Mammary epithelial cell (primary cell): ENCODE results near the gene SEC24D.

Source experiments
- CTCF ChIP-seq, 2 donors: IDR thresholded peaks in 1 of 2; conservative IDR thresholded peaks in 1 of 2; 2 replicates each; pipeline ENCODE4 v1.5.1; 2011 to 2012; ENCODE audit warnings: inconsistent platforms in 2 of 2, low read length in 2 of 2, mild to moderate bottlenecking in 2 of 2, control low read depth in 1 of 2, low read depth in 1 of 2; ENCODE audit not compliant: insufficient read depth in 1 of 2; ENCODE audit errors: extremely low read depth in 1 of 2
- EZH2 ChIP-seq: IDR thresholded peaks from 2 replicates; pipeline ENCODE4 v1.6.1; 2012; ENCODE audit warnings: low read length, inconsistent platforms, borderline replicate concordance

GRCh38 chr4:118866442-118866841 lies 30.5 kb upstream of the SEC24D start:
- TF ChIP-seq CTCF (conservative IDR thresholded peaks at IDR 0.05 in 1 of 2, IDR thresholded peaks at IDR 0.05 in 1 of 2; ENCODE audit: extremely low read depth in 1 of 2, insufficient read depth in 1 of 2, low read depth in 1 of 2, low read length in 2 of 2) (no peak), EZH2 (no peak)
